GM12878 (cell line): Measurements from ENCODE around the gene CCDC85B.

Source experiments
- ASH2L ChIP-seq: fragments of 300-600, 200-600 bp; sonication (generic); IDR thresholded peaks from 2 replicates; pipeline ENCODE4 v1.6.1; 2017; ENCODE audit warnings: low read depth, mild to moderate bottlenecking, borderline replicate concordance
- CEBPB ChIP-seq, 2 experiments: fragments of 150-350 bp in 1 of 2; IDR thresholded peaks; 2 replicates each; pipeline ENCODE4 v1.6.1; 2012 to 2014; ENCODE audit warnings: low read depth in 2 of 2, low read length in 2 of 2, borderline replicate concordance in 1 of 2, inconsistent platforms in 1 of 2
- EGR1 ChIP-seq, 2 experiments: IDR thresholded peaks; 1 replicate in 1 of 2; 2 replicates in 1 of 2; pipeline ENCODE4 v1.6.1; 2011 to 2012; ENCODE audit warnings: low read depth in 2 of 2, low read length in 2 of 2, borderline replicate concordance in 1 of 2, mild to moderate bottlenecking in 1 of 2, moderate library complexity in 1 of 2
- ELK1 ChIP-seq: IDR thresholded peaks from 2 replicates; pipeline ENCODE4 v1.6.1; 2012; ENCODE audit warnings: low read depth, low read length, improper control_type of control experiment
- ESRRA ChIP-seq: IDR thresholded peaks from 2 replicates; pipeline ENCODE4 v1.6.1; 2012; ENCODE audit warnings: mild to moderate bottlenecking, low read length, improper control_type of control experiment
- POLR2A ChIP-seq: IDR thresholded peaks from 2 replicates; pipeline ENCODE4 v1.6.1; 2011; ENCODE audit warnings: low read depth, mild to moderate bottlenecking, low read length
- POLR2AphosphoS5 ChIP-seq: IDR thresholded peaks from 2 replicates; pipeline ENCODE4 v1.6.1; 2011; ENCODE audit warnings: mild to moderate bottlenecking, low read length, inconsistent platforms
- POU2F2 ChIP-seq: IDR thresholded peaks from 3 replicates; pipeline ENCODE4 v1.6.1; 2011; ENCODE audit warnings: low read depth, mild to moderate bottlenecking, low read length, borderline replicate concordance
- SMAD1 ChIP-seq: fragments of 450-650 bp; IDR thresholded peaks from 2 replicates; pipeline ENCODE4 v1.6.1; 2018; ENCODE audit warnings: mild to moderate bottlenecking, low read depth; ENCODE audit not compliant: partially characterized antibody
- SMAD5 ChIP-seq: IDR thresholded peaks from 2 replicates; pipeline ENCODE4 v1.6.1; 2016; ENCODE audit warnings: antibody characterized with exemption, low read depth
- TF ChIP-seq, protein P1 (sequence below), 3 experiments: IDR thresholded peaks in 2 of 3; conservative IDR thresholded peaks in 1 of 3; 2 replicates each; pipeline ENCODE4 v1.5.1; 2011; ENCODE audit warnings: low read depth in 3 of 3, low read length in 3 of 3, mild to moderate bottlenecking in 3 of 3, control low read depth in 2 of 3, moderate library complexity in 2 of 3, inconsistent platforms in 1 of 3, mixed read lengths in 1 of 3; ENCODE audit not compliant: control insufficient read depth in 2 of 3, insufficient read depth in 1 of 3; ENCODE audit errors: extremely low read depth in 1 of 3
- TF ChIP-seq, protein P2 (sequence below): IDR thresholded peaks from 2 replicates; pipeline ENCODE4 v1.6.1; 2012; ENCODE audit warnings: low read depth, low read length, improper control_type of control experiment
- TF ChIP-seq, protein P3 (sequence below): fragments of 150-350 bp; IDR thresholded peaks from 2 replicates; pipeline ENCODE4 v1.6.1; 2016; ENCODE audit warnings: low read depth, low read length

GRCh38 chr11:65879617-65880016 is 10.9 kb upstream of the CCDC85B start, which contains the start of gene CTSW:
- no peak; the same call in 1 of the 2 replicates for TF ChIP-seq POLR2A
- TF ChIP-seq POLR2AphosphoS5: no peak
- no peak for TF ChIP-seq ELK1
- TF ChIP-seq, protein P1, sequence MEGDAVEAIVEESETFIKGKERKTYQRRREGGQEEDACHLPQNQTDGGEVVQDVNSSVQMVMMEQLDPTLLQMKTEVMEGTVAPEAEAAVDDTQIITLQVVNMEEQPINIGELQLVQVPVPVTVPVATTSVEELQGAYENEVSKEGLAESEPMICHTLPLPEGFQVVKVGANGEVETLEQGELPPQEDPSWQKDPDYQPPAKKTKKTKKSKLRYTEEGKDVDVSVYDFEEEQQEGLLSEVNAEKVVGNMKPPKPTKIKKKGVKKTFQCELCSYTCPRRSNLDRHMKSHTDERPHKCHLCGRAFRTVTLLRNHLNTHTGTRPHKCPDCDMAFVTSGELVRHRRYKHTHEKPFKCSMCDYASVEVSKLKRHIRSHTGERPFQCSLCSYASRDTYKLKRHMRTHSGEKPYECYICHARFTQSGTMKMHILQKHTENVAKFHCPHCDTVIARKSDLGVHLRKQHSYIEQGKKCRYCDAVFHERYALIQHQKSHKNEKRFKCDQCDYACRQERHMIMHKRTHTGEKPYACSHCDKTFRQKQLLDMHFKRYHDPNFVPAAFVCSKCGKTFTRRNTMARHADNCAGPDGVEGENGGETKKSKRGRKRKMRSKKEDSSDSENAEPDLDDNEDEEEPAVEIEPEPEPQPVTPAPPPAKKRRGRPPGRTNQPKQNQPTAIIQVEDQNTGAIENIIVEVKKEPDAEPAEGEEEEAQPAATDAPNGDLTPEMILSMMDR (IDR thresholded peaks at IDR 0.05 in 2 of 3, conservative IDR thresholded peaks at IDR 0.05 in 1 of 3; ENCODE audit: control insufficient read depth in 2 of 3, extremely low read depth in 1 of 3, insufficient read depth in 1 of 3, low read depth in 3 of 3, low read length in 3 of 3): no peak
- no peak for TF ChIP-seq SMAD5
- TF ChIP-seq ASH2L: no peak
- no peak for TF ChIP-seq ESRRA
- TF ChIP-seq, protein P2, sequence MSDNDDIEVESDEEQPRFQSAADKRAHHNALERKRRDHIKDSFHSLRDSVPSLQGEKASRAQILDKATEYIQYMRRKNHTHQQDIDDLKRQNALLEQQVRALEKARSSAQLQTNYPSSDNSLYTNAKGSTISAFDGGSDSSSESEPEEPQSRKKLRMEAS: no peak
- TF ChIP-seq CEBPB (IDR thresholded peaks at IDR 0.05; ENCODE audit: borderline replicate concordance in 1 of 2, low read depth in 2 of 2, low read length in 2 of 2): no peak
- TF ChIP-seq SMAD1: no peak
- no peak for TF ChIP-seq POU2F2
- no peak for TF ChIP-seq EGR1 (IDR thresholded peaks at IDR 0.05; ENCODE audit: borderline replicate concordance in 1 of 2, low read depth in 2 of 2, low read length in 2 of 2)
- TF ChIP-seq, protein P3, sequence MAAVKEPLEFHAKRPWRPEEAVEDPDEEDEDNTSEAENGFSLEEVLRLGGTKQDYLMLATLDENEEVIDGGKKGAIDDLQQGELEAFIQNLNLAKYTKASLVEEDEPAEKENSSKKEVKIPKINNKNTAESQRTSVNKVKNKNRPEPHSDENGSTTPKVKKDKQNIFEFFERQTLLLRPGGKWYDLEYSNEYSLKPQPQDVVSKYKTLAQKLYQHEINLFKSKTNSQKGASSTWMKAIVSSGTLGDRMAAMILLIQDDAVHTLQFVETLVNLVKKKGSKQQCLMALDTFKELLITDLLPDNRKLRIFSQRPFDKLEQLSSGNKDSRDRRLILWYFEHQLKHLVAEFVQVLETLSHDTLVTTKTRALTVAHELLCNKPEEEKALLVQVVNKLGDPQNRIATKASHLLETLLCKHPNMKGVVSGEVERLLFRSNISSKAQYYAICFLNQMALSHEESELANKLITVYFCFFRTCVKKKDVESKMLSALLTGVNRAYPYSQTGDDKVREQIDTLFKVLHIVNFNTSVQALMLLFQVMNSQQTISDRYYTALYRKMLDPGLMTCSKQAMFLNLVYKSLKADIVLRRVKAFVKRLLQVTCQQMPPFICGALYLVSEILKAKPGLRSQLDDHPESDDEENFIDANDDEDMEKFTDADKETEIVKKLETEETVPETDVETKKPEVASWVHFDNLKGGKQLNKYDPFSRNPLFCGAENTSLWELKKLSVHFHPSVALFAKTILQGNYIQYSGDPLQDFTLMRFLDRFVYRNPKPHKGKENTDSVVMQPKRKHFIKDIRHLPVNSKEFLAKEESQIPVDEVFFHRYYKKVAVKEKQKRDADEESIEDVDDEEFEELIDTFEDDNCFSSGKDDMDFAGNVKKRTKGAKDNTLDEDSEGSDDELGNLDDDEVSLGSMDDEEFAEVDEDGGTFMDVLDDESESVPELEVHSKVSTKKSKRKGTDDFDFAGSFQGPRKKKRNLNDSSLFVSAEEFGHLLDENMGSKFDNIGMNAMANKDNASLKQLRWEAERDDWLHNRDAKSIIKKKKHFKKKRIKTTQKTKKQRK: no peak
